Measurements from ENCODE around the gene ADSS2. TPM values are rescaled to one million over a fixed set of nuclear protein-coding genes. Genes with fewer than 3 reads are reported as not detected.
"Not testable (repeated sequence)": the region's sequence is repeated elsewhere in the genome, so short reads cannot be mapped to it uniquely, and the experiment has no call there.

ADSS2 gene
- total RNA-seq, 1 donor from 2014 or later = 181 TPM

DNA sequence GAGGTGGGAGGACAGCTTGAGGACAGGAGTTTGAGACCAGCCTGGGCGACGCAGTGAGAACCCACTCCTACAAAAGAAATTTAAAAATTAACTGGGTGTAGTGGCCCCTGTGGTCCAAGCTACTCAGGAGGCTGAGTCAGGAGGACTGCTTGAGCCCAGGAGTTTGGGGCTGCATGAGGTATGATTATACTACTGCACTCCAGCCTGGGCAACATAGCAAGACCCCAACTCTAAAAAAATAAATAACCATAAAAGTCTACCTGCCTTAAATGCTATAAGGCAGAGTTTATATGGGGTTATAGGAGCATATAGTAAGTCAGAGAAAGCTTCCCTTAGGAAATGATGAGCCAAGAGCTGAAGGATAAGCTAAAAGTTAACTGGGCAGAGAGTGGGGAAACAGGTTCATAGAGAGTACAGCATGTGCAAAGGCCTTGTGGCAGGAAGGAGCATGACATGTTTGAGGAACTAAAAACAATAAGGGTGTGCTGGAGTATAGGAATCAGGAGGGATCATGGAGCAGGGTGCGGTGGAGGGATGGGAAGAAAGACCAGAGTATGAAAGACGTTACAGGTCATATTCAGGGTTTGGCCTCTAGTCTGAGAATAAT is 68.3 kb downstream of the ADSS2 start:
- Histone ChIP-seq H3K4me3 (no peak overlapping the region), H3K4me1 (no peaks in the 10 kb centered on the region), H4K20me1 (ENCODE audit: low read depth) (no peaks in the 10 kb centered on the region), H3K36me3 (no peaks in the 10 kb centered on the region), H3K27me3 (no peaks in the 10 kb centered on the region), H3K9ac (no peak overlapping the region), H3F3A (ENCODE audit: low read depth) (no peaks in the 10 kb centered on the region), H2AFZ (replicated peaks) (no peak overlapping the region), H3K79me2 (ENCODE audit: low read depth) (no peaks in the 10 kb centered on the region), H3K27ac (no peak overlapping the region), H3K9me3 (ENCODE audit: low read depth) (no peaks in the 10 kb centered on the region), H3K4me2 (no peak overlapping the region)
- no peaks in the 10 kb centered on the region for H3K4me1 Mint-ChIP-seq
- TF ChIP-seq CTCF (IDR thresholded peaks at IDR 0.05) = no peak
- TF ChIP-seq EZH2phosphoT487 (IDR thresholded peaks at IDR 0.05) = no peak
- no peak for TF ChIP-seq EZH2 (IDR thresholded peaks at IDR 0.05)
- no peak for DNase-seq (ENCODE audit: low spot score)
- no peaks in the 10 kb centered on the region for H3K36me3 Mint-ChIP-seq
- no peaks in the 10 kb centered on the region for H3K9me3 Mint-ChIP-seq
- H3K27ac Mint-ChIP-seq = no peak overlapping the region
- peaks cover 7% of the 10 kb centered on the region for H3K27me3 Mint-ChIP-seq (ENCODE audit: insufficient read depth, low read depth)
- no peak overlapping the region for H3K4me3 Mint-ChIP-seq

DNA sequence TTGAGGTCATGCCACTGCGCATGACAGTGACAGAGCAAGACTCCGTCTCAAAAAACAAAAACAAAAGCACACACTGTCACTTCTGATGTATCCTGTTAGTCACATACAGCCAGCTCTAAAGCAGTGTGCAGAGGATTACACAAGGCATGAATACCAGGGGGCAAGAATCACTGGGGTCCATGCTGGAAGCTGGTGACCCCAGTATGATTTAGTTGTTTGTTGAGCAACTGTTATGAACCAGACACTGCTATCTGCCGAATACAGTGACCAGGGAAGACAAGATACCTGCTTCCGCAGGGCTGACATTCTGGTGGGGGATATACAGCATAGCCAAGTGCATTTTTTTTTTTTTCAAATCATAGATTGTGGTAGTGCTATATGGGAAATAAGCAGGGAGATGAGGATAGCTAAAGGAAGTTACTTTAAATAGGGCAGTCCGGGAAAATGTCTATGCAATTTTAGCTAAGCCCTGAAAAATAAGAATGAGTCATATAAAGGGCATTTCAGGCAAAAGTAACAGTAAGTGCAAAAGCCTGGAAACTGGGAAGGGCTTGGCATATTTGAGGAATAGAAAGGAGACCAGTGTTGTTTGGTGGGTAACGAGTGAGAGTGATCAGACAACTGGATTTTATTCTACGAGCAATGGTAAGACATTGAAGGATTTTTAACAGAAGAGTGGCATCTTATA is 69.7 kb downstream of the ADSS2 start:
- TF ChIP-seq EZH2 (IDR thresholded peaks at IDR 0.05) (no peak), CTCF (IDR thresholded peaks at IDR 0.05) (no peak), EZH2phosphoT487 (IDR thresholded peaks at IDR 0.05) (no peak)
- no peaks in the 10 kb centered on the region for H3K79me2 ChIP-seq (ENCODE audit: low read depth)
- no peaks in the 10 kb centered on the region for H3K4me1 ChIP-seq
- no peak overlapping the region for H3K9ac ChIP-seq
- Mint-ChIP-seq H3K36me3 (no peaks in the 10 kb centered on the region), H3K9me3 (no peaks in the 10 kb centered on the region), H3K4me3 (no peak overlapping the region), H3K27me3 (ENCODE audit: insufficient read depth, low read depth) (peaks cover 7% of the 10 kb centered on the region), H3K4me1 (no peaks in the 10 kb centered on the region), H3K27ac (no peak overlapping the region)
- no peak overlapping the region for H3K4me3 ChIP-seq
- no peak overlapping the region for H3K4me2 ChIP-seq
- DNase-seq (ENCODE audit: low spot score) = no peak
- no peaks in the 10 kb centered on the region for H3F3A ChIP-seq (ENCODE audit: low read depth)
- H3K36me3 ChIP-seq = no peaks in the 10 kb centered on the region
- no peak overlapping the region for H2AFZ ChIP-seq (replicated peaks)
- no peak overlapping the region for H3K27ac ChIP-seq
- no peaks in the 10 kb centered on the region for H3K9me3 ChIP-seq (ENCODE audit: low read depth)
- no peaks in the 10 kb centered on the region for H4K20me1 ChIP-seq (ENCODE audit: low read depth)
- H3K27me3 ChIP-seq = no peaks in the 10 kb centered on the region

GRCh38 chr1:244376126-244376525 is 75.6 kb downstream of the ADSS2 start:
- Histone ChIP-seq H4K20me1 (ENCODE audit: low read depth) (no peaks in the 10 kb centered on the region), H3K27me3 (no peaks in the 10 kb centered on the region), H3K4me2 (no peak overlapping the region), H3K79me2 (ENCODE audit: low read depth) (no peaks in the 10 kb centered on the region), H3K27ac (no peak overlapping the region), H3F3A (ENCODE audit: low read depth) (peaks cover 7% of the 10 kb centered on the region), H3K4me3 (no peak overlapping the region), H3K9me3 (ENCODE audit: low read depth) (no peaks in the 10 kb centered on the region), H3K4me1 (peaks cover 11% of the 10 kb centered on the region), H3K36me3 (no peaks in the 10 kb centered on the region), H3K9ac (no peak overlapping the region), H2AFZ (replicated peaks) (no peak overlapping the region)
- H3K36me3 Mint-ChIP-seq = peaks cover 2% of the 10 kb centered on the region
- H3K4me1 Mint-ChIP-seq = peaks cover 9% of the 10 kb centered on the region
- peaks cover 9% of the 10 kb centered on the region for H3K27me3 Mint-ChIP-seq (ENCODE audit: insufficient read depth, low read depth)
- no peak overlapping the region for H3K27ac Mint-ChIP-seq
- DNase-seq (ENCODE audit: low spot score) = no peak
- H3K9me3 Mint-ChIP-seq = no peaks in the 10 kb centered on the region
- no peak overlapping the region for H3K4me3 Mint-ChIP-seq
- TF ChIP-seq EZH2phosphoT487 (IDR thresholded peaks at IDR 0.05) = no peak

- Mint-ChIP-seq H3K36me3 (peaks cover 2% of the 10 kb centered on the region), H3K27ac (no peak overlapping the region), H3K27me3 (ENCODE audit: insufficient read depth, low read depth) (peaks cover 4% of the 10 kb centered on the region), H3K9me3 (no peaks in the 10 kb centered on the region), H3K4me3 (no peak overlapping the region), H3K4me1 (peaks cover 14% of the 10 kb centered on the region)
- Histone ChIP-seq H3K27me3 (no peaks in the 10 kb centered on the region), H3K79me2 (ENCODE audit: low read depth) (no peaks in the 10 kb centered on the region), H3K4me2 (no peak overlapping the region), H3K9me3 (ENCODE audit: low read depth) (no peaks in the 10 kb centered on the region), H3K36me3 (no peaks in the 10 kb centered on the region), H4K20me1 (ENCODE audit: low read depth) (no peaks in the 10 kb centered on the region), H3K27ac (no peak overlapping the region), H2AFZ (replicated peaks) (no peak overlapping the region), H3F3A (ENCODE audit: low read depth) (peaks cover 8% of the 10 kb centered on the region), H3K4me3 (no peak overlapping the region), H3K9ac (no peak overlapping the region), H3K4me1 (peaks cover 19% of the 10 kb centered on the region)
- DNase-seq (ENCODE audit: low spot score) = no peak
- TF ChIP-seq EZH2 (IDR thresholded peaks at IDR 0.05) = no peak
- no peak for TF ChIP-seq CTCF (IDR thresholded peaks at IDR 0.05)
- TF ChIP-seq EZH2phosphoT487 (IDR thresholded peaks at IDR 0.05) = no peak
Measured at GRCh38 chr1:244375051-244375450, 76.7 kb downstream of the ADSS2 start.

DNA sequence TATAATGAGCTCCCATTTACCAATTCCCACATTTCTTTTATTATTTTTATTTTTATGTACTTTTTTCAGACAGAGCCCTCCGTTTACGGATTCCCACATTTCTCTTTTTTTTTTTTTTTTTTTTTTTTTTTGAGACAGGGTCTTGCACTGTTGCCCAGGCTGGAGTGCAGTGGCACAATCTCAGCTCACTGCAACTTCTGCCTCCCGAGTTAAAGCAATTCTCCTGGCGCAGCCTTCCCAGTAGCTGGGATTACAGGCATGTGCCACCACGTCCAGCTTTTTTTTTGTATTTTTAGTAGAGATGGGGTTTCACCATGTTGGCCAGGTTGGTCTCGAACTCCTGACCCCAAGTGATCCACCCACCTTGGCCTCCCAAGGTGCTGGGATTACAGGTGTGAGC is 77.2 kb downstream of the ADSS2 start:
- not testable (repeated sequence) for H3K9me3 Mint-ChIP-seq; H3K9me3 ChIP-seq (ENCODE audit: low read depth); H3K27me3 ChIP-seq; H3K79me2 ChIP-seq (ENCODE audit: low read depth); H3K27ac ChIP-seq; H3K4me3 Mint-ChIP-seq; H3K9ac ChIP-seq; H3K4me3 ChIP-seq; H3K4me2 ChIP-seq; H3K27me3 Mint-ChIP-seq (ENCODE audit: insufficient read depth, low read depth); H3K36me3 ChIP-seq; H4K20me1 ChIP-seq (ENCODE audit: low read depth); H2AFZ ChIP-seq (replicated peaks); DNase-seq (ENCODE audit: low spot score); H3K36me3 Mint-ChIP-seq; H3K27ac Mint-ChIP-seq; H3F3A ChIP-seq (ENCODE audit: low read depth)
- peaks cover 14% of the 10 kb centered on the region for H3K4me1 Mint-ChIP-seq
- peaks cover 19% of the 10 kb centered on the region for H3K4me1 ChIP-seq

Data from neural progenitor cell (in vitro differentiated cells).